PC-3 (cell line): ENCODE data around the gene SLC39A10. TPM values are rescaled to one million over a fixed set of nuclear protein-coding genes. Genes with fewer than 3 reads are reported as not detected.

Experiments
- ATAC-seq: fragments of 200-7000 bp; cut with Tn5 transposase; 2 replicates; pipeline ENCODE4 v1.9.1; 2020; ENCODE audit warnings: mild to moderate bottlenecking, moderate library complexity
- BruUV-seq: library from RNA; stranded (reverse); fragments of 400-500 nt; replicated peaks from 2 replicates; lab custom pipeline; 2021; lab: Mats Ljungman, UMichigan
- CTCF ChIA-PET: fragments of 300-600 bp; sonication (Branson Sonifier 250); formaldehyde crosslinking; loops from one replicate; lab custom pipeline; 2022; ENCODE audit warnings: antibody characterized with exemption; lab: Charles Lee
- POLR2A ChIA-PET: fragments of 300-600 bp; sonication (Branson Sonifier 250); formaldehyde crosslinking; loops from one replicate; lab custom pipeline; 2022; ENCODE audit warnings: antibody characterized with exemption; ENCODE audit not compliant: unreplicated experiment; lab: Charles Lee
- DNase-seq: peaks from one replicate; pipeline ENCODE4 v3.0.0-alpha.2; 2015
- H2AFZ ChIP-seq: fragments of 300-600 bp; sonication (generic); 2 replicates; pipeline ENCODE4 v1.6.0; 2016; ENCODE audit warnings: antibody characterized with exemption, low read length
- H3F3A ChIP-seq: fragments of 300-600 bp; sonication (generic); one replicate; pipeline ENCODE4 v1.6.0; 2017; ENCODE audit warnings: antibody characterized with exemption, low read length, control low read depth, mild to moderate bottlenecking; ENCODE audit not compliant: unreplicated experiment
- H3K27ac ChIP-seq: fragments of 300-600 bp; sonication (generic); 2 replicates; pipeline ENCODE4 v1.5.1; 2016; ENCODE audit warnings: mild to moderate bottlenecking, low read length
- H3K27me3 ChIP-seq: fragments of 300-600 bp; sonication (generic); 2 replicates; pipeline ENCODE4 v1.6.1; 2016; ENCODE audit warnings: low read length, mixed read lengths
- H3K36me3 ChIP-seq: fragments of 300-600 bp; sonication (generic); 2 replicates; pipeline ENCODE4 v1.6.1; 2016; ENCODE audit warnings: low read depth, mixed run types, low read length, mixed read lengths
- H3K4me1 ChIP-seq: fragments of 300-600 bp; sonication (generic); 2 replicates; pipeline ENCODE4 v1.5.1; 2016; ENCODE audit warnings: low read length; ENCODE audit not compliant: insufficient read depth
- H3K4me2 ChIP-seq: fragments of 300-600 bp; sonication (generic); 2 replicates; pipeline ENCODE4 v1.6.0; 2016; ENCODE audit warnings: low read length
- H3K4me3 ChIP-seq: fragments of 300-600 bp; sonication (generic); 2 replicates; pipeline ENCODE4 v1.5.1; 2016; ENCODE audit warnings: mild to moderate bottlenecking, low read length, mixed read lengths
- H3K79me2 ChIP-seq: fragments of 300-600 bp; sonication (generic); 2 replicates; pipeline ENCODE4 v1.6.1; 2017; ENCODE audit warnings: low read length, mixed read lengths
- H3K9ac ChIP-seq: fragments of 300-600 bp; sonication (generic); 2 replicates; pipeline ENCODE4 v1.6.0; 2016; ENCODE audit warnings: mild to moderate bottlenecking, low read length
- H3K9me2 ChIP-seq: fragments of 300-600 bp; sonication (generic); replicated peaks from 2 replicates; pipeline ENCODE4 v1.6.1; 2016; ENCODE audit warnings: mixed run types, low read length, mixed read lengths
- H3K9me3 ChIP-seq: fragments of 300-600 bp; sonication (generic); 2 replicates; pipeline ENCODE4 v1.6.1; 2016; ENCODE audit warnings: low read length, mixed read lengths
- H4K20me1 ChIP-seq: fragments of 300-600 bp; sonication (generic); 2 replicates; pipeline ENCODE4 v1.6.1; 2016; ENCODE audit warnings: low read length, mixed read lengths
- EZH2 ChIP-seq: fragments of 300-600 bp; sonication (generic); IDR thresholded peaks from one replicate; pipeline ENCODE4 v1.6.1; 2017; ENCODE audit warnings: antibody characterized with exemption, mild to moderate bottlenecking, low read length; ENCODE audit not compliant: unreplicated experiment
- EZH2phosphoT487 ChIP-seq: fragments of 300-600 bp; sonication (generic); IDR thresholded peaks from 2 replicates; pipeline ENCODE4 v1.6.1; 2018; ENCODE audit warnings: mild to moderate bottlenecking, antibody characterized with exemption, low read length, borderline replicate concordance
- intact Hi-C: fragments of 100-400 bp; cut with micrococcal nuclease; formaldehyde crosslinking; loops from 2 replicates; pipeline ENCODE4 v1.9.0; 2023
- total RNA-seq: library from RNA; depleted of rRNA; stranded (reverse); fragments of >200 nt; gene quantifications from 2 replicates; pipeline ENCODE4 v1.2.3, GENCODE V29; 2014
- TF ChIP-seq, protein P1 (sequence below): fragments of 300-600 bp; sonication (generic); conservative IDR thresholded peaks from 2 replicates; pipeline ENCODE4 v1.5.1; 2017; ENCODE audit warnings: antibody characterized with exemption, low read depth, mild to moderate bottlenecking, low read length

The SLC39A10 gene
- total RNA-seq, 1 experiment from 2014 or later: 18.6 TPM

DNA sequence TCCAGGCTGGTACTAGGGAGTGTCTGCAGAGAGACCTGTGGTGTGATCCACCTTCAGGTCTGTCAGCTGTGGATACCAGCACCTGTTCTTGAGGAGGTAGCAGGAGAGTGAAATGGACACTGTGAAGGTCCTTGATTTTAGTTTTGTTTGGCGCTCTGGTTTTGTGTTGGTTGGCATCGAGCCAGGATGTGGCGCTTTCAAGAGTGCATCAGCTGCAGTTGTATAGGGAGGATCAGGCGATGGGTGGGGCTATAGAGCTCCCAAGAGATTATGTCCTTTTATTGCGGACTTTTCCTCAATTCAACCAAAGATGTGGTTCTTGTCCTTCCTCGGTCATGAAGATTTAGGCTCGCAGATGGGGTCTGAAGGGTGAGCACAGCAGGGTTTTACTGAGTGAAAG lies 37.5 kb downstream of the SLC39A10 start:
- Histone ChIP-seq H3K4me1 (no peaks in the 10 kb centered on the region), H3F3A (no peaks in the 10 kb centered on the region), H4K20me1 (no peaks in the 10 kb centered on the region), H3K9me2 (no peaks in the 10 kb centered on the region), H2AFZ (no peak overlapping the region), H3K79me2 (no peaks in the 10 kb centered on the region), H3K27ac (no peak overlapping the region), H3K9ac (no peak overlapping the region), H3K27me3 (no peaks in the 10 kb centered on the region), H3K9me3 (no peaks in the 10 kb centered on the region), H3K36me3 (no peaks in the 10 kb centered on the region), H3K4me2 (no peak overlapping the region), H3K4me3 (no peak overlapping the region)
- no TSS peak for BruUV-seq
- TF ChIP-seq EZH2phosphoT487: no peak
- TF ChIP-seq EZH2: no peak
- TF ChIP-seq, protein P1, sequence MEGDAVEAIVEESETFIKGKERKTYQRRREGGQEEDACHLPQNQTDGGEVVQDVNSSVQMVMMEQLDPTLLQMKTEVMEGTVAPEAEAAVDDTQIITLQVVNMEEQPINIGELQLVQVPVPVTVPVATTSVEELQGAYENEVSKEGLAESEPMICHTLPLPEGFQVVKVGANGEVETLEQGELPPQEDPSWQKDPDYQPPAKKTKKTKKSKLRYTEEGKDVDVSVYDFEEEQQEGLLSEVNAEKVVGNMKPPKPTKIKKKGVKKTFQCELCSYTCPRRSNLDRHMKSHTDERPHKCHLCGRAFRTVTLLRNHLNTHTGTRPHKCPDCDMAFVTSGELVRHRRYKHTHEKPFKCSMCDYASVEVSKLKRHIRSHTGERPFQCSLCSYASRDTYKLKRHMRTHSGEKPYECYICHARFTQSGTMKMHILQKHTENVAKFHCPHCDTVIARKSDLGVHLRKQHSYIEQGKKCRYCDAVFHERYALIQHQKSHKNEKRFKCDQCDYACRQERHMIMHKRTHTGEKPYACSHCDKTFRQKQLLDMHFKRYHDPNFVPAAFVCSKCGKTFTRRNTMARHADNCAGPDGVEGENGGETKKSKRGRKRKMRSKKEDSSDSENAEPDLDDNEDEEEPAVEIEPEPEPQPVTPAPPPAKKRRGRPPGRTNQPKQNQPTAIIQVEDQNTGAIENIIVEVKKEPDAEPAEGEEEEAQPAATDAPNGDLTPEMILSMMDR: no peak
- ATAC-seq (no peak), DNase-seq (no peak)
- intact Hi-C loops: no loop called here
- CTCF ChIA-PET: no interaction called here
- POLR2A ChIA-PET: no interaction called here

- H3F3A ChIP-seq: no peaks in the 10 kb centered on the region
- no peaks in the 10 kb centered on the region for H3K4me1 ChIP-seq
- intact Hi-C loops: no loop called here
- H3K4me3 ChIP-seq: no peak overlapping the region
- BruUV-seq: no TSS peak
- H3K9me3 ChIP-seq: no peaks in the 10 kb centered on the region
- no peak overlapping the region for H3K27ac ChIP-seq
- H3K27me3 ChIP-seq: no peaks in the 10 kb centered on the region
- H3K79me2 ChIP-seq: no peaks in the 10 kb centered on the region
- no peak overlapping the region for H3K9ac ChIP-seq
- ChIA-PET POLR2A (no interaction called here), CTCF (no interaction called here)
- no peak overlapping the region for H2AFZ ChIP-seq
- H4K20me1 ChIP-seq: no peaks in the 10 kb centered on the region
- TF ChIP-seq EZH2: no peak
- TF ChIP-seq EZH2phosphoT487: no peak
- TF ChIP-seq, protein P1: no peak
- DNase-seq: no peak
- peaks cover 2% of the 10 kb centered on the region; the same call in 1 of the 2 replicates for H3K36me3 ChIP-seq
- no peak overlapping the region for H3K4me2 ChIP-seq
- ATAC-seq: no peak
- no peaks in the 10 kb centered on the region for H3K9me2 ChIP-seq
Measured at GRCh38 chr2:195695002-195695631, 38.1 kb downstream of the SLC39A10 start.

DNA sequence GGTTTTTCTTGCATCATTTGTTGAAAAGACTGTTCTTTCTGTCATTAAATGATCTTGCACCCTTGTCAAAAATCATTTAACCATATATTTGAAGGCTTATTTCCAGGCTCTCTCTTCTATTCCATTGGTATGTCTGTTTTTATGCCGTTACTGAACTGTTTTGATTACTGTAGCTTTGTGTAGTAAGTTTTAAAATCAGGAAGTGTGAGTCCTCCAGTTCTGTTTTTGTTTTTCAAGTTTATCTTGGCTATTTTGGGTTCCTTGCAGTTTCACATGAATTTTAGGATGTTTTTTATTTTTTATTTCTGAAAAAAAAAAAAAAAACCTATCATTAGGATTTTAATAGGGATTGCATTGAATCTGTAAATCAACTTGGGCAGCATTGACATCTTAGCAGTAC lies 39.0 kb downstream of the SLC39A10 start:
- TF ChIP-seq EZH2 (no peak), EZH2phosphoT487 (no peak)
- TF ChIP-seq, protein P1: no peak
- Histone ChIP-seq H3K9me3 (no peaks in the 10 kb centered on the region), H3K4me1 (no peaks in the 10 kb centered on the region), H3K4me3 (no peak overlapping the region), H3K9me2 (no peaks in the 10 kb centered on the region), H3K36me3 (peaks cover 5% of the 10 kb centered on the region; the same call in 1 of the 2 replicates), H4K20me1 (no peaks in the 10 kb centered on the region), H3K27me3 (no peaks in the 10 kb centered on the region), H3K9ac (no peak overlapping the region), H3K79me2 (no peaks in the 10 kb centered on the region), H3F3A (no peaks in the 10 kb centered on the region), H3K4me2 (no peak overlapping the region), H2AFZ (no peak overlapping the region), H3K27ac (no peak overlapping the region)
- intact Hi-C loops: no loop called here
- no TSS peak for BruUV-seq
- ChIA-PET POLR2A (no interaction called here), CTCF (no interaction called here)
- ATAC-seq: no peak
- no peak for DNase-seq
